DMS153 (cell line): Measurements from ENCODE around the gene TTI1.

Experiments
- DNase-seq: peaks from one replicate; lab custom pipeline; 2025; lab: John Stamatoyannopoulos, UW

The TTI1 gene

GRCh38 chr20:38054647-38055046, 21.4 kb upstream of the TTI1 start:
- no peak for DNase-seq

GRCh38 chr20:38052870-38053269, 19.6 kb upstream of the TTI1 start:
- DNase-seq, result no peak

GRCh38 chr20:38050686-38051085, 17.4 kb upstream of the TTI1 start:
- DNase-seq, result no peak

- no peak for DNase-seq
Measured at GRCh38 chr20:38049800-38050199, 16.5 kb upstream of the TTI1 start.

- DNase-seq, result no peak
Measured at GRCh38 chr20:38046572-38046971, 13.3 kb upstream of the TTI1 start.

GRCh38 chr20:38044685-38045084, 11.4 kb upstream of the TTI1 start:
- DNase-seq, result no peak

- DNase-seq, result no peak
Measured at GRCh38 chr20:38043512-38044300, 10.4 kb upstream of the TTI1 start.

- no peak for DNase-seq
Measured at GRCh38 chr20:38040276-38040675, 7.0 kb upstream of the TTI1 start.

GRCh38 chr20:38036366-38036765, 3.1 kb upstream of the TTI1 start:
- no peak for DNase-seq

- DNase-seq, result no peak
Measured at GRCh38 chr20:38034961-38035360, 1.7 kb upstream of the TTI1 start.

- DNase-seq, result no peak
Measured at GRCh38 chr20:38034108-38034649, 923 bp upstream of the TTI1 start.

- no peak for DNase-seq
Measured at GRCh38 chr20:38032585-38033329, 499 bp downstream of the TTI1 start.

GRCh38 chr20:38031957-38032356, 1.3 kb downstream of the TTI1 start:
- DNase-seq, result no peak

GRCh38 chr20:38029453-38029852, 3.8 kb downstream of the TTI1 start:
- no peak for DNase-seq

GRCh38 chr20:38024496-38024895, 8.8 kb downstream of the TTI1 start:
- DNase-seq, result no peak

- DNase-seq, result no peak
Measured at GRCh38 chr20:38023181-38024001, 9.9 kb downstream of the TTI1 start.

GRCh38 chr20:38021087-38021772, 12.0 kb downstream of the TTI1 start:
- DNase-seq, result no peak

GRCh38 chr20:38018385-38018784, 14.9 kb downstream of the TTI1 start:
- no peak for DNase-seq

GRCh38 chr20:38017959-38018358, 15.3 kb downstream of the TTI1 start:
- DNase-seq, result no peak

GRCh38 chr20:38013887-38014286, 19.4 kb downstream of the TTI1 start:
- no peak for DNase-seq

- DNase-seq, result no peak
Measured at GRCh38 chr20:38012332-38012731, 20.9 kb downstream of the TTI1 start.

- DNase-seq, result no peak
Measured at GRCh38 chr20:38011696-38012095, 21.6 kb downstream of the TTI1 start.
